HAP-1 (cell line): ENCODE measurements around the gene PCAT7.
A peak's percentile ranks its signal among the peaks of the same experiment; 100 is the strongest.

Experiments used
- DNase-seq, 2 experiments: peaks; one replicate each; pipeline ENCODE4 v3.0.0-alpha.2; 2016 to 2020; ENCODE audit warnings: low spot score in 2 of 2
- H3K27me3 ChIP-seq: fragments of 250-450 bp; sonication (Bioruptor Pico); 2 replicates; pipeline ENCODE4 v1.5.1; 2020; ENCODE audit warnings: low read depth, mild to moderate bottlenecking, moderate library complexity
- H3K36me3 ChIP-seq: fragments of 250-450 bp; sonication (Bioruptor Pico); replicated peaks from 2 replicates; pipeline ENCODE4 v1.5.1; 2020; ENCODE audit warnings: mild to moderate bottlenecking
- H3K4me1 ChIP-seq: fragments of 250-450 bp; sonication (Bioruptor Pico); 2 replicates; pipeline ENCODE4 v1.5.1; 2020; ENCODE audit warnings: mild to moderate bottlenecking
- H3K4me3 ChIP-seq: fragments of 250-450 bp; sonication (Bioruptor Pico); 2 replicates; pipeline ENCODE4 v1.5.1; 2020; ENCODE audit warnings: mild to moderate bottlenecking, moderate library complexity
- H3K9me3 ChIP-seq: fragments of 250-450 bp; sonication (Bioruptor Pico); 2 replicates; pipeline ENCODE4 v1.5.1; 2020; ENCODE audit warnings: mild to moderate bottlenecking, moderate library complexity
- in situ Hi-C: fragments of 300-500 bp; cut with MboI; formaldehyde crosslinking; loops from 3 replicates; pipeline ENCODE4 v1.14.3; 2020; ENCODE audit warnings: low sequenced_read_pairs, inconsistent platforms, mixed read lengths

PCAT7 gene

GRCh38 chr9:94600715-94601114, 45.8 kb downstream of the PCAT7 start:
- Histone ChIP-seq H3K4me3 (no peak overlapping the region), H3K36me3 (no peaks in the 10 kb centered on the region), H3K9me3 (no peaks in the 10 kb centered on the region), H3K27me3 (no peaks in the 10 kb centered on the region; the same call in 1 of the 2 replicates), H3K4me1 (peaks cover 4% of the 10 kb centered on the region)
- in situ Hi-C loops = no loop called here
- no peak for DNase-seq

- in situ Hi-C loops = no loop called here
- DNase-seq = no peak
- Histone ChIP-seq H3K4me1 (peaks cover 4% of the 10 kb centered on the region), H3K27me3 (no peaks in the 10 kb centered on the region), H3K9me3 (no peaks in the 10 kb centered on the region), H3K4me3 (no peak overlapping the region), H3K36me3 (no peaks in the 10 kb centered on the region)
Measured at GRCh38 chr9:94602666-94603065, 47.8 kb downstream of the PCAT7 start.

GRCh38 chr9:94603259-94604160, 48.6 kb downstream of the PCAT7 start:
- in situ Hi-C loops = no loop called here
- Histone ChIP-seq H3K27me3 (no peaks in the 10 kb centered on the region), H3K36me3 (no peaks in the 10 kb centered on the region), H3K9me3 (no peaks in the 10 kb centered on the region), H3K4me3 (no peak overlapping the region), H3K4me1 (peaks cover 4% of the 10 kb centered on the region)
- peak; percentile 23 to 84 for DNase-seq

GRCh38 chr9:94606646-94607422, 52.0 kb downstream of the PCAT7 start:
- H3K4me3 ChIP-seq = no peak overlapping the region
- no peak for DNase-seq
- no peaks in the 10 kb centered on the region for H3K9me3 ChIP-seq
- in situ Hi-C loops = no loop called here
- H3K4me1 ChIP-seq = peaks cover 4% of the 10 kb centered on the region
- H3K27me3 ChIP-seq = no peaks in the 10 kb centered on the region
- H3K36me3 ChIP-seq = no peaks in the 10 kb centered on the region

GRCh38 chr9:94607423-94607691, 52.5 kb downstream of the PCAT7 start:
- in situ Hi-C loops = no loop called here
- H3K36me3 ChIP-seq = no peaks in the 10 kb centered on the region
- H3K9me3 ChIP-seq = no peaks in the 10 kb centered on the region
- no peak overlapping the region for H3K4me3 ChIP-seq
- no peaks in the 10 kb centered on the region for H3K27me3 ChIP-seq
- no peak for DNase-seq
- H3K4me1 ChIP-seq = peaks cover 4% of the 10 kb centered on the region

GRCh38 chr9:94610181-94610606, 55.3 kb downstream of the PCAT7 start:
- Histone ChIP-seq H3K27me3 (no peaks in the 10 kb centered on the region), H3K36me3 (no peaks in the 10 kb centered on the region), H3K4me3 (no peak overlapping the region), H3K4me1 (no peaks in the 10 kb centered on the region), H3K9me3 (no peaks in the 10 kb centered on the region)
- no peak for DNase-seq
- in situ Hi-C loops = no loop called here

GRCh38 chr9:94611638-94612068, 56.8 kb downstream of the PCAT7 start:
- no peak overlapping the region for H3K4me3 ChIP-seq
- H3K27me3 ChIP-seq = no peaks in the 10 kb centered on the region
- H3K4me1 ChIP-seq = no peaks in the 10 kb centered on the region
- no peak for DNase-seq
- no peaks in the 10 kb centered on the region for H3K9me3 ChIP-seq
- no peaks in the 10 kb centered on the region for H3K36me3 ChIP-seq
- in situ Hi-C loops = no loop called here

GRCh38 chr9:94612071-94612470, 57.2 kb downstream of the PCAT7 start:
- no peaks in the 10 kb centered on the region for H3K36me3 ChIP-seq
- H3K4me1 ChIP-seq = no peaks in the 10 kb centered on the region
- no peaks in the 10 kb centered on the region for H3K9me3 ChIP-seq
- in situ Hi-C loops = no loop called here
- no peaks in the 10 kb centered on the region for H3K27me3 ChIP-seq
- no peak for DNase-seq
- H3K4me3 ChIP-seq = no peak overlapping the region

- Histone ChIP-seq H3K4me1 (no peaks in the 10 kb centered on the region), H3K36me3 (no peaks in the 10 kb centered on the region), H3K4me3 (no peak overlapping the region), H3K27me3 (no peaks in the 10 kb centered on the region), H3K9me3 (no peaks in the 10 kb centered on the region)
- in situ Hi-C loops = no loop called here
- DNase-seq = no peak
Measured at GRCh38 chr9:94613003-94613402, 58.1 kb downstream of the PCAT7 start.

- DNase-seq = no peak
- Histone ChIP-seq H3K4me3 (no peak overlapping the region), H3K27me3 (no peaks in the 10 kb centered on the region), H3K9me3 (no peaks in the 10 kb centered on the region), H3K4me1 (no peaks in the 10 kb centered on the region), H3K36me3 (no peaks in the 10 kb centered on the region)
- in situ Hi-C loops = no loop called here
Measured at GRCh38 chr9:94619026-94619425, 64.1 kb downstream of the PCAT7 start.
